Cardiac fibroblast (primary cell): Measurements from ENCODE around the gene TMEM107.

Source experiments
- DNase-seq, 2 donors: peaks; one replicate each; pipeline versions ENCODE4 v3.0.0 to v3.0.0-alpha.2; 2010; ENCODE audit warnings: low read depth in 2 of 2
- H3K4me3 ChIP-seq, 2 donors: replicated peaks in 1 of 2; 1 replicate in 1 of 2; 2 replicates in 1 of 2; pipeline ENCODE4 v1.5.1; 2011; ENCODE audit warnings: low read depth in 2 of 2, low read length in 2 of 2, mild to moderate bottlenecking in 2 of 2, moderate library complexity in 1 of 2
- CTCF ChIP-seq: IDR thresholded peaks from one replicate; pipeline ENCODE4 v1.5.1; 2011; ENCODE audit warnings: low read depth, mild to moderate bottlenecking, low read length, inconsistent platforms

The TMEM107 gene

GRCh38 chr17:8154608-8155155, 21.5 kb downstream of the TMEM107 start:
- DNase-seq = peak; percentile 34 to 60
- H3K4me3 ChIP-seq = peak overlapping the region; percentile 70 to 82
- no peak for TF ChIP-seq CTCF

GRCh38 chr17:8153957-8154607, 22.1 kb downstream of the TMEM107 start:
- peak; percentile 100 for DNase-seq
- TF ChIP-seq CTCF = no peak
- H3K4me3 ChIP-seq = peak overlapping the region; percentile 70 to 82

- H3K4me3 ChIP-seq = peak overlapping the region; percentile 30 to 52
- no peak for TF ChIP-seq CTCF
- DNase-seq = peak; percentile 98 to 99
Observed at GRCh38 chr17:8153525-8153956, 22.6 kb downstream of the TMEM107 start.

GRCh38 chr17:8153031-8153451, 23.1 kb downstream of the TMEM107 start:
- TF ChIP-seq CTCF = no peak
- H3K4me3 ChIP-seq = peak overlapping the region in 1 of 2 donors; percentile 76
- DNase-seq = no peak

GRCh38 chr17:8152112-8152775, 23.9 kb downstream of the TMEM107 start, which contains the start of gene PER1:
PER1 (minus strand) TSS chr17:8152404; CDS start chr17:8150706, 1,698 bp downstream.
- peak within 1 kb of the TSS; percentile 76 to 91 for H3K4me3 ChIP-seq
- DNase-seq = peak; percentile 99
- no peak for TF ChIP-seq CTCF

- DNase-seq = peak; percentile 86
- no peak for TF ChIP-seq CTCF
- peak overlapping the region; percentile 76 to 91 for H3K4me3 ChIP-seq
Observed at GRCh38 chr17:8151641-8152111, 24.5 kb downstream of the TMEM107 start.
